Neural progenitor cell (in vitro differentiated cells): ENCODE measurements around the gene FBLN1. TPM values are rescaled to one million over a fixed set of nuclear protein-coding genes. Genes with fewer than 3 reads are reported as not detected.

Source experiments
- DNase-seq: peaks from one replicate; pipeline ENCODE4 v3.0.0-alpha.2; 2016; ENCODE audit warnings: low spot score
- H2AFZ ChIP-seq: fragments of 200-600 bp; sonication (generic); replicated peaks from 2 replicates; pipeline ENCODE4 v1.6.1; 2016; ENCODE audit warnings: antibody characterized with exemption
- H3F3A ChIP-seq: fragments of 200-600 bp; sonication (generic); 2 replicates; pipeline ENCODE4 v1.6.1; 2016; ENCODE audit warnings: antibody characterized with exemption, low read depth
- H3K27ac ChIP-seq: fragments of 200-600 bp; sonication (generic); 2 replicates; pipeline ENCODE4 v1.5.1; 2016; ENCODE audit warnings: mild to moderate bottlenecking
- H3K27me3 ChIP-seq: fragments of 200-600 bp; sonication (generic); 2 replicates; pipeline ENCODE4 v1.6.1; 2016; ENCODE audit warnings: mild to moderate bottlenecking, moderate library complexity
- H3K36me3 ChIP-seq: fragments of 200-600 bp; sonication (generic); 2 replicates; pipeline ENCODE4 v1.5.1; 2016
- H3K4me1 ChIP-seq: fragments of 200-600 bp; sonication (generic); 2 replicates; pipeline ENCODE4 v1.6.1; 2016; ENCODE audit warnings: mixed run types
- H3K4me2 ChIP-seq: fragments of 200-600 bp; sonication (generic); 2 replicates; pipeline ENCODE4 v1.6.1; 2016
- H3K4me3 ChIP-seq: fragments of 200-600 bp; sonication (generic); 2 replicates; pipeline ENCODE4 v1.5.1; 2016
- H3K79me2 ChIP-seq: fragments of 200-600 bp; sonication (generic); 2 replicates; pipeline ENCODE4 v1.6.1; 2016; ENCODE audit warnings: low read depth
- H3K9ac ChIP-seq: fragments of 200-600 bp; sonication (generic); 2 replicates; pipeline ENCODE4 v1.6.1; 2016
- H3K9me3 ChIP-seq: fragments of 200-600 bp; sonication (generic); 2 replicates; pipeline ENCODE4 v1.5.1; 2016; ENCODE audit warnings: low read depth
- H4K20me1 ChIP-seq: fragments of 200-600 bp; sonication (generic); 2 replicates; pipeline ENCODE4 v1.6.1; 2016; ENCODE audit warnings: low read depth
- H3K27ac Mint-ChIP-seq: 3 replicates; pipeline ENCODE4 v1.8.0; 2021; ENCODE audit warnings: mixed read lengths
- H3K27me3 Mint-ChIP-seq: 2 replicates; pipeline ENCODE4 v1.8.0; 2022; ENCODE audit warnings: low read depth, mild to moderate bottlenecking, inconsistent platforms, moderate library complexity, mixed read lengths; ENCODE audit not compliant: insufficient read depth
- H3K36me3 Mint-ChIP-seq: 3 replicates; pipeline ENCODE4 v1.8.0; 2021; ENCODE audit warnings: mixed read lengths
- H3K4me1 Mint-ChIP-seq: 3 replicates; pipeline ENCODE4 v1.8.0; 2021; ENCODE audit warnings: mixed read lengths
- H3K4me3 Mint-ChIP-seq: 3 replicates; pipeline ENCODE4 v1.8.0; 2021; ENCODE audit warnings: mild to moderate bottlenecking, moderate library complexity, mixed read lengths
- H3K9me3 Mint-ChIP-seq: 3 replicates; pipeline ENCODE4 v1.8.0; 2020; ENCODE audit warnings: mixed read lengths
- EZH2 ChIP-seq: fragments of 200-600 bp; sonication (generic); IDR thresholded peaks from 2 replicates; pipeline ENCODE4 v1.6.1; 2017; ENCODE audit warnings: antibody characterized with exemption, mild to moderate bottlenecking, moderate library complexity
- EZH2phosphoT487 ChIP-seq: fragments of 200-600 bp; sonication (generic); IDR thresholded peaks from 2 replicates; pipeline ENCODE4 v1.6.1; 2017; ENCODE audit warnings: antibody characterized with exemption
- total RNA-seq: library from RNA; depleted of rRNA; stranded (reverse); fragments of >200 nt; gene quantifications from 2 replicates; pipeline ENCODE4 v1.2.3, GENCODE V29; 2015; ENCODE audit warnings: low replicate concordance
- TF ChIP-seq, protein P1 (sequence below): fragments of 200-600 bp; sonication (generic); IDR thresholded peaks from 2 replicates; pipeline ENCODE4 v1.5.1; 2017; ENCODE audit warnings: antibody characterized with exemption, mild to moderate bottlenecking

The FBLN1 gene
- total RNA-seq, 1 donor from 2014 or later: 84.3 TPM

DNA sequence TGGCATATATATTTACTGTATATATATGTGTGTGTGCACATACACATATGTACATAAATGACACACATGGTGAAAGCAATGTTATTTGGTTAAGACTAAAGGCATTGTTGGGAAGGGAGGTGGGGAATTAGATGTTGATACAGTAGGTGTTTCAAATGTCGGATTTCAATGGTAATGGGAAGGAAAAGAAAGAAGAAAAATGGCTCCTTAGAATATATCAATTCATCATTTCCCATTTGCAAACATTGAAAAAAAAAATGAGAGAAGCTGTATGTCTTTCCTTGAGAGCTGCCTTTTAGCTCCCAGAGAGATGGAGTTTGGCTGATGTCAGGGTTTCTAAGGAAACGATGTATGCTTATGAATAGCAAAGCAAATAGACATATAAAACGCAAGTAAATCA is 135.5 kb downstream of the FBLN1 start:
- peaks cover 9% of the 10 kb centered on the region for H3K4me1 Mint-ChIP-seq
- TF ChIP-seq EZH2 (no peak), EZH2phosphoT487 (no peak)
- TF ChIP-seq, protein P1, sequence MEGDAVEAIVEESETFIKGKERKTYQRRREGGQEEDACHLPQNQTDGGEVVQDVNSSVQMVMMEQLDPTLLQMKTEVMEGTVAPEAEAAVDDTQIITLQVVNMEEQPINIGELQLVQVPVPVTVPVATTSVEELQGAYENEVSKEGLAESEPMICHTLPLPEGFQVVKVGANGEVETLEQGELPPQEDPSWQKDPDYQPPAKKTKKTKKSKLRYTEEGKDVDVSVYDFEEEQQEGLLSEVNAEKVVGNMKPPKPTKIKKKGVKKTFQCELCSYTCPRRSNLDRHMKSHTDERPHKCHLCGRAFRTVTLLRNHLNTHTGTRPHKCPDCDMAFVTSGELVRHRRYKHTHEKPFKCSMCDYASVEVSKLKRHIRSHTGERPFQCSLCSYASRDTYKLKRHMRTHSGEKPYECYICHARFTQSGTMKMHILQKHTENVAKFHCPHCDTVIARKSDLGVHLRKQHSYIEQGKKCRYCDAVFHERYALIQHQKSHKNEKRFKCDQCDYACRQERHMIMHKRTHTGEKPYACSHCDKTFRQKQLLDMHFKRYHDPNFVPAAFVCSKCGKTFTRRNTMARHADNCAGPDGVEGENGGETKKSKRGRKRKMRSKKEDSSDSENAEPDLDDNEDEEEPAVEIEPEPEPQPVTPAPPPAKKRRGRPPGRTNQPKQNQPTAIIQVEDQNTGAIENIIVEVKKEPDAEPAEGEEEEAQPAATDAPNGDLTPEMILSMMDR: no peak

GRCh38 chr22:45638834-45639746 is 136.4 kb downstream of the FBLN1 start:
- Histone ChIP-seq H3K9ac (no peak overlapping the region), H3K9me3 (no peaks in the 10 kb centered on the region), H2AFZ (no peak overlapping the region), H3K36me3 (no peaks in the 10 kb centered on the region), H3K27ac (no peak overlapping the region), H4K20me1 (no peaks in the 10 kb centered on the region), H3K27me3 (peaks cover 20% of the 10 kb centered on the region), H3K79me2 (no peaks in the 10 kb centered on the region), H3K4me2 (no peak overlapping the region), H3K4me3 (no peak overlapping the region), H3K4me1 (no peaks in the 10 kb centered on the region), H3F3A (no peaks in the 10 kb centered on the region)
- Mint-ChIP-seq H3K27me3 (peaks cover 7% of the 10 kb centered on the region), H3K27ac (no peak overlapping the region), H3K4me1 (peaks cover 8% of the 10 kb centered on the region), H3K36me3 (no peaks in the 10 kb centered on the region), H3K4me3 (no peak overlapping the region), H3K9me3 (no peaks in the 10 kb centered on the region)
- TF ChIP-seq EZH2: no peak
- TF ChIP-seq, protein P1: no peak
- TF ChIP-seq EZH2phosphoT487: no peak
- DNase-seq: no peak

More for the DNA sequence above, 135.5 kb downstream of the FBLN1 start:
- H3K9ac ChIP-seq: no peak overlapping the region
- no peaks in the 10 kb centered on the region for H4K20me1 ChIP-seq
- H3K4me3 ChIP-seq: no peak overlapping the region
- peaks cover under 1% of the 10 kb centered on the region for H3K4me1 ChIP-seq
- H3K79me2 ChIP-seq: no peaks in the 10 kb centered on the region
- no peak overlapping the region for H2AFZ ChIP-seq
- Mint-ChIP-seq H3K36me3 (no peaks in the 10 kb centered on the region), H3K4me3 (no peak overlapping the region), H3K9me3 (no peaks in the 10 kb centered on the region), H3K27me3 (peaks cover 7% of the 10 kb centered on the region), H3K27ac (no peak overlapping the region)
- peaks cover 14% of the 10 kb centered on the region for H3K27me3 ChIP-seq
- DNase-seq: no peak
- peaks cover 4% of the 10 kb centered on the region for H3F3A ChIP-seq
- H3K9me3 ChIP-seq: no peaks in the 10 kb centered on the region
- no peak overlapping the region for H3K4me2 ChIP-seq
- no peaks in the 10 kb centered on the region for H3K36me3 ChIP-seq
- H3K27ac ChIP-seq: no peak overlapping the region

GRCh38 chr22:45639747-45640102 is 137.0 kb downstream of the FBLN1 start:
- Histone ChIP-seq H2AFZ (no peak overlapping the region), H3F3A (no peaks in the 10 kb centered on the region), H3K27ac (no peak overlapping the region), H3K27me3 (peaks cover 27% of the 10 kb centered on the region), H3K79me2 (no peaks in the 10 kb centered on the region), H4K20me1 (no peaks in the 10 kb centered on the region), H3K4me2 (no peak overlapping the region), H3K4me1 (no peaks in the 10 kb centered on the region), H3K9me3 (no peaks in the 10 kb centered on the region), H3K9ac (no peak overlapping the region), H3K36me3 (no peaks in the 10 kb centered on the region), H3K4me3 (no peak overlapping the region)
- Mint-ChIP-seq H3K4me3 (no peak overlapping the region), H3K9me3 (no peaks in the 10 kb centered on the region), H3K4me1 (peaks cover 8% of the 10 kb centered on the region), H3K27ac (no peak overlapping the region), H3K36me3 (no peaks in the 10 kb centered on the region), H3K27me3 (peaks cover 9% of the 10 kb centered on the region)
- TF ChIP-seq EZH2 (no peak), EZH2phosphoT487 (no peak)
- no peak for DNase-seq

DNA sequence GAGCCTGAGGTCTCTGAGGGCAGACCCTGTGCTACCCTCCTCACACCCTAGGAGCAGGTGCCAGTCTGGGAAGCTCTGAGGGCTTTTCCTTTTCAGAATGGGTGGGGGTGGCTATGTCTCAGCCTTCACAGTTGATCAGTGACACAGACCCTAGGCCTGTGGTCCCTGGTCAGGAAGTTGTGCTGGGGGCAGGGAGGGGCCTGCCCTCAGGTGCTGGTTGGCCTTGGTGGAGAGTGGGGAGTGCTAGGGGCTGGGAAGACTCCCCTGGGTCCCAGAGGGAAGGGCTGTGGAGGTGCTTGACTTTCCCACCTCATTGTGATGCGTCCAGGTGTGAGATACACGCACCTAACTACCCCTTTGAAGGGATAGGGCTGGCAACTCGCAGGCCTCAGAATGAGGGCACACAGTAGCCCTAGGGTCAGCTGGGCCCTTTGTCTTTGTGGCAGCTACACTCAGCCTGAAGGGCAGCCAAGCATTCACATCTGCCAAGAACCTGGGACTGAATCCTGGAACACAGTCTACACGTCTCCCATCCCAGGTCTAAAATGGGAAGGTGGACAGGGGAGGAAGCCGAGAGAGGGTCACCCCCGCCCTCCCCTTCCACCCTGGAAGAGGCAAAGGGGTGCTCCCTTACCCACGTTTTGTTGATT is 137.7 kb downstream of the FBLN1 start:
- H3K36me3 Mint-ChIP-seq: no peaks in the 10 kb centered on the region
- H3K4me1 Mint-ChIP-seq: peaks cover 8% of the 10 kb centered on the region
- H3K27ac ChIP-seq: no peak overlapping the region
- H4K20me1 ChIP-seq: no peaks in the 10 kb centered on the region
- H3K27me3 Mint-ChIP-seq: peaks cover 12% of the 10 kb centered on the region
- H3K4me3 ChIP-seq: no peak overlapping the region
- no peaks in the 10 kb centered on the region for H3K9me3 Mint-ChIP-seq
- H3K4me2 ChIP-seq: no peak overlapping the region
- H3K9me3 ChIP-seq: no peaks in the 10 kb centered on the region
- H3K4me1 ChIP-seq: no peaks in the 10 kb centered on the region
- H3K9ac ChIP-seq: no peak overlapping the region
- no peaks in the 10 kb centered on the region for H3K79me2 ChIP-seq
- peaks cover 34% of the 10 kb centered on the region for H3K27me3 ChIP-seq
- peak overlapping the region; percentile 18 for H3K4me3 Mint-ChIP-seq
- H2AFZ ChIP-seq: no peak overlapping the region
- TF ChIP-seq EZH2phosphoT487 (no peak), EZH2 (no peak)
- TF ChIP-seq, protein P1: no peak
- H3F3A ChIP-seq: no peaks in the 10 kb centered on the region
- H3K36me3 ChIP-seq: no peaks in the 10 kb centered on the region
- no peak for DNase-seq
- no peak overlapping the region for H3K27ac Mint-ChIP-seq
